Neural cell (in vitro differentiated cells): ENCODE results near the gene LPAR5.

Experiments used
- EZH2 ChIP-seq: fragments of 200-600, 300-800 bp; shearing (Covaris generic), sonication (generic); IDR thresholded peaks from 2 replicates; pipeline ENCODE4 v1.6.1; 2014; ENCODE audit warnings: antibody characterized with exemption, low read length, borderline replicate concordance, mild to moderate bottlenecking; ENCODE audit not compliant: insufficient read depth, poor library complexity, severe bottlenecking
- POLR2AphosphoS5 ChIP-seq: IDR thresholded peaks from 2 replicates; pipeline ENCODE4 v1.6.1; 2012
- TAF1 ChIP-seq: IDR thresholded peaks from 2 replicates; pipeline ENCODE4 v1.6.1; 2012; ENCODE audit warnings: low read depth
- TF ChIP-seq, protein P1 (sequence below): fragments of 450-650 bp; IDR thresholded peaks from 2 replicates; pipeline ENCODE4 v1.5.1; 2014; ENCODE audit warnings: antibody characterized with exemption, mild to moderate bottlenecking, moderate library complexity; ENCODE audit not compliant: poor library complexity, severe bottlenecking

DNA sequence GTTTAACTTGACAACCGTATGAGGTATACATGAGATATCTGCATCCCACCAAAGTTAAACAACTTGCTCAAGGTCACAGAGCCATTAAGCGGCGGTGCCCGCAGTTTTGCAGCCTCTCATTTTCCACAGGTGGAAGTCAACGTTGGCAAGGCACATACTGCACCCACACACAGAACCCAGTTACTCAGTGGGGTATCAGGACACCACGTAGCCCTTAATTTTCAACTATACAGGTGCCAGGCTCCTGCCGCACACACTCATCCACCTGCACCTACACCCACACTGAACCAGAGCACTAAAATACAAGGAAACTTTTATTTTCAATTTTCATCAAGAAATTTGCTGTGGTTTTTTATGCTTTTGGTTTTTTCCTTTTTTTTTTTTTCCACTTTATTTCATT, 66.0 kb downstream of the LPAR5 start:
- TF ChIP-seq, protein P1, sequence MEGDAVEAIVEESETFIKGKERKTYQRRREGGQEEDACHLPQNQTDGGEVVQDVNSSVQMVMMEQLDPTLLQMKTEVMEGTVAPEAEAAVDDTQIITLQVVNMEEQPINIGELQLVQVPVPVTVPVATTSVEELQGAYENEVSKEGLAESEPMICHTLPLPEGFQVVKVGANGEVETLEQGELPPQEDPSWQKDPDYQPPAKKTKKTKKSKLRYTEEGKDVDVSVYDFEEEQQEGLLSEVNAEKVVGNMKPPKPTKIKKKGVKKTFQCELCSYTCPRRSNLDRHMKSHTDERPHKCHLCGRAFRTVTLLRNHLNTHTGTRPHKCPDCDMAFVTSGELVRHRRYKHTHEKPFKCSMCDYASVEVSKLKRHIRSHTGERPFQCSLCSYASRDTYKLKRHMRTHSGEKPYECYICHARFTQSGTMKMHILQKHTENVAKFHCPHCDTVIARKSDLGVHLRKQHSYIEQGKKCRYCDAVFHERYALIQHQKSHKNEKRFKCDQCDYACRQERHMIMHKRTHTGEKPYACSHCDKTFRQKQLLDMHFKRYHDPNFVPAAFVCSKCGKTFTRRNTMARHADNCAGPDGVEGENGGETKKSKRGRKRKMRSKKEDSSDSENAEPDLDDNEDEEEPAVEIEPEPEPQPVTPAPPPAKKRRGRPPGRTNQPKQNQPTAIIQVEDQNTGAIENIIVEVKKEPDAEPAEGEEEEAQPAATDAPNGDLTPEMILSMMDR, result no peak
- TF ChIP-seq TAF1 (no peak), EZH2 (no peak), POLR2AphosphoS5 (no peak)
